Left forelimb (tissue), 1 donor: Measurements from ENCODE around the gene TMUB2.
"Not testable (repeated sequence)": the region's sequence is repeated elsewhere in the genome, so short reads cannot be mapped to it uniquely, and the experiment has no call there.

Experiments used
- DNase-seq: peaks from one replicate; pipeline ENCODE4 v3.0.0-alpha.2; 2018; ENCODE audit warnings: low spot score

TMUB2 gene

GRCh38 chr17:44186307-44187130 lies at the start of gene TMUB2:
TSS of gene TMUB2 (plus strand) at chr17:44186972. CDS start at chr17:44187709, 737 bp downstream.
- DNase-seq: peak; percentile 100

DNA sequence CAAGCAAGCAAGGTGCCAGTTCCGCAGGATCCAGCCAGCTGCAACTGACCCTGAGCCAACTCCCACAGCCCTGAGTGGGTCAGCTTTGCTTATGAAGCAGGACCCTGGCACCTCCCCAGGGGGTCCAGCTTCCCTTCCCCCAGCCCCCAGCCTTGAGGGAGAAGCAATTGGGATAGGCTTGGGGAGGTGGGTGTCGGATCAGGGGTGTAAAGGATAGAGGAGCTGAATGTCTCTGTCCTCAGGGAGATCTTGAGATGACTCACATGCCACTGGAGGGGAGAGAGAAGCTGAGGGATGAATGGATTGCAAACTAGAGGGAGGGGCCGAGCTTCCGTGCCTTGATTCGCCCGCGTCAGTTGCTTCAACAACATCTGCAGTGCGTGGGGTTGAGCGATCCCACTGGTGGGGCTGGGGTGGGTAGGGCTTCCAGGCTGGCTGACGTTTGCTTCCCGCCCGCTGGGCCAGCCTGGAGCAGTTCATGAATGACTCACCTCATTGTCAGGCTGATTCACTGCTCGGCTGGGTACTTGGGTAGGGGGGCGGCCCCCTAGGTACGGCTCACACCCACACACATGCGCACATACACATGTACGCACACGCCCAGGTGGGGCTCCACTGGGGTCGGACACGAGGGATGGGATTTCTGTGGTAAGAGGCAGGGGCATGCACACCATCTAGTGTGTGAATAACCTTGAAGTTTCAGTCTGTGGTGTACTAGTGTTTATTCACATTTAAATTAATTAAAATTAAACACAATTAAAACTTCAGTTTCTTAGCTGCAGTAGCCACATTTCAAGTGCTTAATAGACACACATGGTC lies 48.7 kb upstream of the TMUB2 start:
- DNase-seq: peak; percentile 73

DNA sequence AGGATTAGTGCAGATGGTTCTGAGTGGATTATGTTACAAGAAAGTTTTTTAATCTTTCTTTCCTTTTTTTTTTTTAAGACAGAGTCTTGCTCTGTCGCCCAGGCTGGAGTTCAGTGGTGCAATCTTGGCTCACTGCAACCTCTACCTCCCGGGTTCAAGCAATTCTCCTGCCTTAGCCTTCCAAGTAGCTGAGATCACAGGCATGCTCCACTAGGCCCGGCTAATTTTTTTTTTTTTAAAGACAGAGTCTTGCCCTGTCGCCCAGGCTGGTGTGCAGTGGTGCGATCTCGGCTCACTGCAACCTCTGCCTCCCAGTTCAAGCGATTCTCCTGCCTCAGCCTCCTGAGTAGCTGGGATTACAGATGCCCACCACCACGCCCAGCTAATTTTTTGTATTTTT lies 42.9 kb upstream of the TMUB2 start:
- DNase-seq: not testable (repeated sequence)

- no peak for DNase-seq
Observed at GRCh38 chr17:44144966-44145739, 41.6 kb upstream of the TMUB2 start.

DNA sequence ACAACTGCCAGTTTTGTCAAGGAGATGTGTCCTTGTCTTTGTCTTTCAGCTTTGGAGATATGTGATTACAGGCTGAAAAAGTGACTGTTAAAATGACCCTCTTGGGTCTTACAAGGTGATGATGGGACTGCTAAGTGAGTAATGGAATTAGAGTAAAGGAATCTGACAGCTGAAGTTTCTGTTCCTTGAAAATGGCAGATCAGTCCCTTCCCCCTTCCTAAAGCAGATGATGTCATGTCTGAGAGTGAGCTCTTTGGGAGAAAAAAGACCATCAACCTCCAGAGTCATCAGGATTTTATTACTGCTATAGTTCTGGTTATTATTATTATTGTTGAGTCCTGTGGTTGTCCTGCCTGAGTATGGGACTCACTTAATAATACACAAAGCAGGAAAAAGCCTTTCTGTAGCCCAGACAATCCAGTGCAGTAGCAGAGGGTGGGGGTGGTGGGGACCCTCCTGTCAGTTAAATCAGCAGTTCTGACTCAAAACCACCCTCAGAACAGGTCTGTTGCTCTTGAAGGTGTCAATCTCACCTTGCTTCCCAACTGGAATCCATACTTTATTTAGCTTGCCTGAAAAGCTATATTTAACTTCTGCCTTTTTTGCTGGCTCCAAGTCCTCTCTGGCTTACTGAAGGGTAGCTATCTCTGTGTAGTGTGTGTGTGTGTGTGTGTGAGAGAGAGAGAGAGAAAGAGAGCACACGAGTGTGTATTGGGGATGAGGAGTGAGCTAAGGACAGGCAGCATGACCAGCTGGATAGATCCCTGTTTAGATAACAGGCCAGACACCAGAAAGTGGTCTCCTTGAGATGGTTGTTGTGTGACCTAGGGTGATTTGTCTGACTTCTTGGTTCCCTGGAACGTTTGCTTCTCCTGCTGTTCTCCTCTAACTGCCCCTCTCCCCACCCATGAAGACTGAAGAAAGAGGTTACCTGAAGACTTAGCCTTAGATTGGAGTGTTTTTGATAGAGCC lies 40.1 kb upstream of the TMUB2 start:
- no peak for DNase-seq

- DNase-seq: no peak
Observed at GRCh38 chr17:44147812-44148211, 39.0 kb upstream of the TMUB2 start.

DNA sequence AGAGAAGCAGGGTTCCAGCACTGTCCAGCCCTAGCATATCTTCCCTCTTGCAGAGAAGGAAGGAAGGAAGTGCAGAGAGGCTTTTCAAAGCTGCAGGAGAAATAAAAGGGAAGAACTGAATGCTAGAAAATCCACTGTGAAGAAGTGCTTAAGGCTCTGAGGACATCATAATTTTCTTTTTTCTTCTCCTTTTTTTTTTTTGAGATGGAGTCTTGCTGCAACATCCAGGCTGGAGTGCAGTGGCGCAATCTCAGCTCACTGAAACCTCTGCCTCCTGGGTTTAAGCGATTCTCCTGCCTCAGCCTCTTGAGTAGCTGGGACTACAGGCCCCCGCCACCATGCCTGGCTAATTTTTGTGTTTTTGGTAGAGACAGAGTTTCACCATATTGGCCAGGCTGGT lies 37.7 kb upstream of the TMUB2 start:
- DNase-seq: not testable (repeated sequence)

GRCh38 chr17:44149750-44150329 lies 36.9 kb upstream of the TMUB2 start:
- DNase-seq: no peak

DNA sequence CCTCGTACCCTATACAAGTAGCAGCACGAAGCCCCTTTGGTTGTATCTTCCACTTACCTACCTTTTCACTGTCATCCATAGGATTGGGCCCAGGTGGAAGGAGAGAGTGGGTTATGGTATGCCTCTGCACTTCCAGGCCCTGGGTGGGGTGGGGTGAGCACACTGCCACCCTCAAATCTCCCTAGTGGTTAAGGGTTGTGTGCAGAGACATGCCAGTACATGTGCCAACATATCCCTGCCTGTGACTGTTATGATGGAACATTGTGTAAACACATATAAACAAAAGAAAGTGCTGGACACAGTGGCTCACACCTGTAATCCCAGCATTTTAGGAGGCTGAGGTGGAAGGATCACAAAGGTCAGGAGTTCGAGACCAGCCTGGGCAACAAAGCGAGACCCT lies 33.9 kb upstream of the TMUB2 start:
- DNase-seq: no peak

GRCh38 chr17:44155488-44155887 lies 31.3 kb upstream of the TMUB2 start:
- no peak for DNase-seq

DNA sequence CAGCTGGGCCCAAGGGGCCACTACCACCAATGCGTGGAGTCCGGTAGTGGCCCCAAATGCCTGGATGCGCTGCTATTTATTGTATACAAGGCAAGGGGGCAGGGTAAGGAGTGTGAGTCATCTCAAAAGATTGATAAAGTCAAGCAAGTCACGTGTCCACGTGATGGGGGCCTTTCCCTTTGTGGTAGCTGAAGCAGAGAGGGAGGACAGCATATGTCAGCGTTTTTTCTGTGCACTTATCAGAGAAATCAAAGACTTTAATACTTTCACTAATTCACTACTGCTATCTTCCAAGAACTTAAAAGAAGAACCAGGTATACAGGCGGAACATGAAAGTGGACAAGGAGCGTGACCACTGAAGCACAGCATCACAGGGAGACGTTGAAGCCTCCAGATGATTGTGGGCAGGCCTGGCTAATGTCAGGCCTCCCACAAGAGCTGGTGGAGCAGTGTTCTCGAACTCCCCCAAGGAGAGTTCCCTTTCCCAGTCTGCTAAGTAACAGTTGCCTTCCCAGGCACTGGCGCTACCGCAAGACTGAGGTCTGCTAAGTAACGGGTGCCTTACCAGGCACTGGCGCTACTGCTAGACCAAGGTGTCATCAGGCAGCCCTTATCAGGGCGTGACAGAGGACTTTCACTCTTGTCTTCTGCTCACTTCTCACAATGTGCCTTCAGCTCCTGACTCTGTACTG lies 27.1 kb upstream of the TMUB2 start:
- no peak for DNase-seq

DNA sequence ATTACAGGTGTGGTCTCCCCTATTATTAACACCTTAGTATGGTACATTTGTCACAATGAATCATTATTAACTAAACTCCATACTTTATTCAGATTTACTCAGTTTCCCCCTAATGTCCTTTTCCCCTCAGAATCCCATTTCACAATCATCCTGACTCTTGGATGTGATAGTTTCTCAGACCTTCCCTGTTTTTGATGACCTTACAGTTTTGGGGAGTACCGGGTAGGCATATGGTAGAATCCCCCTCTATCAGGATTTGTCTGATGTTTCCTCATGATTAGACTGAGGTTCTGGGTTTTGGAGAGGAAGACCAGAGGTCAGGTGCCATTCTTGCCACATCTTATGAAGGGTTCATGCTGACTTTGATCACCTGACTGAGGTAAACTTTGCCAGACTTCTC lies 22.3 kb upstream of the TMUB2 start:
- no peak for DNase-seq

DNA sequence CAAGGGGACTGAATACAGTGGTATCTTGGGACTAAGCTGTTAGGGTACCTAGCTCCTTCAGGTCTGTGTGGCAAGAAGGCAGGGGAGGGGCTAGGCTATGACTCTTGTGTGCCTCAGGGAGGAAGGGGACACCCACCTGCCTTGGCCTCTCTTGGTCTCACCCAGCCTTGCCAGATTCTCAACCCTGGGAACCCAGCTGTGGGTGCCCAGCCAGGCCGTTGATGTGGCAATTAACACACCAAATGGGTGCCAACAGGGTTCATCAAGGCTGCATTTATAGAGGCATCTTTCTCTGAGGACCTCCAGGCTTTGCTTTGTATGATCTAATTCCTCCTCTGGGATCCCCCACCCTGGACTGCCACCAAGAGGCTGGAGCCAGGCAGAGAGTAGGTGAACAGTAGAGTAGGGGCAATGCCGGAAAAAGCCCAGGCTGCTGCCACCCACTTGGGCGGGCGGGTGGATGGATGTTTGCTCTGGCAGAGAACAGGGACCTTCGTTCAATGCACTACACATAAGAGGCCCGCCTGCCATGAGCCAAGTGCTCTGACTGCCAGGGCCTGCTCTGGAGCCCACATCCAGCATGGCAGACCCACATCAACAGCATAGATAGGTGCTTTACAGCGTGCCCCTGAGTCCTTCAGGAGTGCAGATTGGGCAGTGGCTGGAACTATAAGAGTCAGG lies 19.5 kb upstream of the TMUB2 start:
- DNase-seq: no peak

DNA sequence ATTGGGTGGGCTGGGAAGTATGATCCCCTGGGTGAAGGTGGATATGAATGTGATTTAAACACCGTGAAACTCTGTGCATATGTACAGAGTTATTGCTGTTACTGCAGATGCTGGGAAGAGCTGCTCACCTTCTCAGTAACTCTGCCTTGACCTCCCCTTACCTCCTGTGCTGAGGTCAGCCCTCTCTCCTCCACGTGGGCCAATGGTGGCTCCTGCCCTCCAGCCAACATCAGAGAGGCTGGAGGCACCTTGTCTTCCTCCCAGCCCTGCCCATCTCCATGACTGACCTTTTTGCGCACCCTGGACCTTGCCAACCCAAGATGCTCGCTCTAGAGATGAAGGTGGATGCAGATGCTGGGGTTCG lies 16.7 kb upstream of the TMUB2 start:
- DNase-seq: no peak

DNA sequence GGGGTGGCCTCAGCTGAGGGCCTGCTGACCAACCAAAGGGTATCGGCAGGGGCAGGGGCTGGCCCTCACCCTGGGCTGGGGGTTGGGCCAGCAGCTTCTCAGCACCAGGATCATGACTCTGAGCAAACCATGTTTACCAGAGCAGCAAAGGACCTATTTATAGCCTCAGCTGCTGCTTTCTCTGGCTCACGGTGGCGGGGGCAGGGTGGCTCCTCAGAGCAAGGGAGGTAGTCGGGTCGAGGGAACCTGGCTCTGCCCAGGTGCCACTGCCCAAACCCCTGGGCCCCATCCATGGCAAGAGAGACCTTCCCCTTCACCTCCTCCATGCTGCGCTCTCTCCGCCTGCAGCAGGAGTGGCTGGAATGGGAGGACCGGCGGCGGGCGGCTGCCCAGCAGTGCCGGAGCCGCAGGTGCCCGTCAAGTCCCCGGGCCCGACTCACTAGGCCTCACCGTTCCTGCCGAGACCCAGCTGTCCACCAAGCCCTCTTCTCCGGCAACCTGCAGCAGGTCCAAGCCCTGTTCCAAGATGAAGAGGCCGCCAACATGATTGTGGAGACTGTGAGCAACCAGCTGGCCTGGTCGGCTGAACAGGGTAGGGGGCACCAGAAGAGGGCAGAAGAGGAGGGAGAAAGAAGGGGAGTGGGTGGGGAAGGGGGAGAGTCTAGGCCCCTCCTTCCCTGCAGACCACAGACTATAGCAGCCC lies 16.1 kb upstream of the TMUB2 start, which contains the start of gene ASB16:
Gene ASB16 (plus strand): TSS at position 206 of the 703 bp plus-strand sequence. CDS start 86 bp downstream, at position 292.
- DNase-seq: no peak

DNA sequence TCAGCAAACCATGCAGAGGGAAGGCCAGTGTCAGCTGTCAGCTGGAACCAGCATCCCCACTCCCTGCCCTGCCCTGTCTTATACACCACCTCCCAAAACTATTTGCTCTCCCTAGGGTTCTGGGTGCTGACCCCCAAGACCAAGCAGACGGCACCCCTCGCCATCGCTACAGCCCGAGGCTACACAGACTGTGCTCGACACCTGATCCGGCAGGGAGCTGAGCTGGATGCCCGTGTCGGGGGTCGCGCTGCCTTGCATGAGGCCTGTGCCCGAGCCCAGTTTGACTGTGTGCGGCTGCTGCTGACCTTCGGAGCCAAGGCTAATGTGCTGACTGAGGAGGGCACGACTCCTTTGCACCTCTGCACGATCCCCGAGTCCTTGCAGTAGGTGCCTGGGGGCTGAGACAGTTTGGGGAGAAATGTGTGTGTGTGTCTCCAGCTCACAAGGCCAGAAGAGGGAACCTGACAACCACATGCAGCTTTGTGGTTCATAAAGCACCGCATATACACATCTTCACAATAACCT lies 14.8 kb upstream of the TMUB2 start:
- DNase-seq: no peak

DNA sequence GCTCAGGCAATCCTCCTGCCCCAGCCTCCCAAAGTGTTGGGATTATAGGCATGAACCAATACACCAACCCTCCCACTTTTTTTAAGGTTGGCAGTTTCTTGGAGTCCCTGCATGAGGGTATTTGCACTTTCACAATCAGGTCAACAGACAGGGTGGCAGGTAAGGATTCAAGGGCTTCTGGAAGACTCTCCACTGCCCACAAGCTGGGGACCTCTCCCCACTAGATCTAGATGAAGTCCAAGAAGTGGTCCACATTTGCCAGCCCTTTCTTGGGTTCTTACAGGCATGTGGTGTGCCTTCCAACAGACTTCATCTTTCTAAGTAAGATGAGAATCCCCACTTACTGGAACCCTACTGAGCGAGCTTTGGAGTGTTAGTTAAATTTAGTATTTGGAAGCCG lies 12.3 kb upstream of the TMUB2 start:
- DNase-seq: no peak

DNA sequence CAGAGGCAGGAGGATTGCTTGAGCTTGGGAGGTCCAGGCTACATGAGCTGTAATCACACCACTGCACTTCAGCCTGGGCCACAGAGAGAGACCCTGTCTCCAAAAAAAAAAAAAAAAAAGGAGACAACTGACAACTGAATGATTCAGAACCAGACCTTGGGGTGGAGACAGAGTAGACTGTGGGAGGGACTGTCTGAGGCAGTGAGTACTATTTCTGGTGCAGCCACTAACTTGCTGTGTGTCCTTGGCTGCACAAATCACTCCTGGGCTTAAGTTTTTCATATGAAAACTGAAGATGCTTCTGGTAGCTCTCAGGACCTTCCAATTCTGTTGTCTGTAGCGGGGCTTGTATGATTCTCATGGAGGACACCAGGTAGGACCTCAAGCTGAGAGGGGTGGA lies 10.5 kb upstream of the TMUB2 start:
- no peak for DNase-seq
